Activated CD4-positive, alpha-beta T cell treated with anti-CD3 and anti-CD28 coated beads, Interleukin-2, Interleukin-4, amounts not matched to agents 100 ng/mL and 50 ng/mL, durations not matched to agents 16 hours and 8 hours (primary cell): ENCODE data around the gene SLMAP.

Experiments used
- DNase-seq: peaks from one replicate; pipeline ENCODE4 v3.0.0-alpha.2; 2020; ENCODE audit warnings: low spot score

The SLMAP gene

DNA sequence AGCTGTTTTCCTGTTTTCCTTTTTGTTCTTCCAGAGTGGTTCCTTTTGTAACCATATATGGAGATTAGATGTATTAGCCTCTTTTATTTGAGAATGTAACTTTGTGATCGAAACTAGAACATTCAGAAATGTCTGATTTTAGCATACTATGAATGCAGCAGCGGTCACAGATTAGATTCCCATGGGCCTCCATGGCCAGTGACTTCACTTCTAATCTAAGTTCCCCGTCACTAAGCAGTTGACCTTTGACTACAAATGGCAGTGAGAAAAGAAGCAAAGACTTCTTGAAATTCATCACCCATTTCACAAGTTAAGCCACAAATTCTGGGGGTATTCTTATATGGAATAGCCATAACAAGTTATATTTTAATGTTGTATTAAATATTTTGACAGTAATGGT is 137.6 kb downstream of the SLMAP start:
- no peak for DNase-seq

DNA sequence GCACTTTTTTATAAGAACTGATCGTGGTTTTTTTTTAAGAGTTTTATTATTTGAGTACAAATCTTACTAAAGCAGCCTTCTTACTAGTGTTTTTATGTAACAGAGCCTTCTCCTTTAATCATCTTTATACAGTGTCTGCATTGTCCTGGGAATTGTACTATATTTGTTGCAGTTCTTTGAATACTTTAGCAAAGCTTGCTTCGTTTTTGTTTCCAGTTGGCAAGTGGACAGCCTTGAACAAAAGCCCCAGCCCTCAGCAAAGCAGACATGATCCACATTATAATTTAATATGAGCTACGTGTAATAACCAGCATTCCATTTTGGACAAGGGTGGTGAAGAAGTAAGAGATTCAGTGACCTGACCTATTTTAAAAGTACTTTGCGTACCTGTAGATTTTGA is 139.9 kb downstream of the SLMAP start:
- DNase-seq, result no peak

DNA sequence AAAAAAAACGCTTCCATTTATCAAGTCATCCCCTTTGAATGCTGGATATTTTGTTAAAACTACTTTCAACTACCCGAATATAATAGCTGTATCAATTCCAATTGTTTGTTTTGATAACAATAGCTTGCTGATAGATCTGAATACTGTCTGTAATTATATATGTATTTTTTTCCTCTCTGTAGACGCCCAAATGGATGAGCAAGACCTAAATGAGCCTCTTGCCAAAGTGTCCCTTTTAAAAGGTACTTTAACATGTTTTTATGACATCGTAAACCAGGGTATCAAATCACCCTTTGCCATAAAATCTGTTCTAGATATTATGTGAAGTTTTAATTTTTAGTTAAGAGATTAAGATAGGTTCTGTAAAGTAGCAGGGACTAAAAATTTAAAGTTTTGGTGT is 140.6 kb downstream of the SLMAP start:
- DNase-seq, result no peak

DNA sequence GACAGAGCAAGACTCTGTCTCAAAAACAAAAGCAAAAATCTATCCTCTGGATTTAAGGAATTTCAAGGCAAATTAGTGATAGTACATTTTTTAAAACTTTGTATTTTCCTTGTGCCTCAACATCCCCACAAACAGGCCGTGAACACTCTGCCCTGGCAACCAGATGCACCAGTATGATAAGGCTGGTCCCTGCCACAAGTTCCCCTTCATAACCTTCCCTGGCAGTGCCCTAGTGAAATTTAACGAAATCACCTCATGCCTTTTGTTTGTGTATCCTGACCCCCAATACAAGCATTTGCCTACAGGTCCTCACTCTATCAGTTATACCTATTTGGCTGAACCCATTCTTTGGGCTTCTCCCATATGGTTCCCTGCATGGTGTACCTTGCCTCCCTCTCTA is 144.7 kb downstream of the SLMAP start:
- no peak for DNase-seq

DNA sequence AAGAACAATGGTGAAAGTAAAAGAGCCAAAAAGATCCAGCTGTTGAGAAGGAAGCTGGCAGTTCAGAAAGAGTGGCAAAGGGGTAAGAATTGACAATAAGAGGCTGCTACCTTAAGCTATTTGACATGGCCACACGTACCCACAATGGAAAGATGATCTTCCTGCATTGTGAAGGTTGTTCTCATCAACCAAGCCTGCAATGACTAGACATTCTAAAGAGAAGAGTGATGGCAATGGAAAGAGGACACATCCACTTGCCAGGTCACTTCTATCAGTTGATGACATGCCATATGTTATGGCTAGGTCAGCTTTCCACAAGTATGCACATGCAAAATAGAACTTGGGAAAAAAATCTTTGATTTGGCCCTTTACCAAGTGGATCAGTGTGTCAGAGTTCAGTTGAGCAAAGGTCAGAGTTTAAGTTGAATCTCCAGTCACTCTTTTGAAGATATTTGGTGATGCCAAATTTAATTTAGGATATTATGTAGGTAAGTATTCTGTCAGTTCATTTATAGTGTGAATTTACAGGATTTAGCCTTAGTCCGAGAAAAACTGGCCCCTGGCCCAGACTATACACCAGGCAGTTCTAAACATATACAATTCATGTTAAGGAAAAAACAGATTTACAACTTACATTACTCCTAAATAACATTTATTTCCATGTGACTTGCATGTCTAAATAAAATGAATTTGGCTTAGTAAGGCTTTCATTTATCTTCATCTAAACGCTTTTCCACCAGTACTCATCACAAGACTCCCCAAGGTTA is 147.2 kb downstream of the SLMAP start:
- no peak for DNase-seq

DNA sequence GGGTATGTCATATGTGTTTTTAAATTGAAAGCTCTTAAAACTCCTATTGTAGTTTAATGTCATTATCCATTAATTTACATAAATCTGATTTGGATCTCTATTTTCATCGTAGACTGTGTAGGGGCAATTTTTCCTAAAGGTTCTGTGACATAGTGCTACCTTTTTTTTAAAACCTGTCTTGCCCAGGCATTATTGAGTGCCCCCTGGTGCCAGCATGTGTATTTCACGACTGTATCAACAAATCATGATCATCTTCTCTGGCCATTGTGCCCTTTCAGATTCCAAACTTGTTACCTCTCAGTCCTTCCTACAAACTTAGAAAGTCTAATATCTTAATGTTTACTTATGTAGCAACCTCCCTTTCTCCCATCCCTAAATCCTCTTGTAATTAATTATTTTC is 154.9 kb downstream of the SLMAP start:
- peak; percentile 23 for DNase-seq

DNA sequence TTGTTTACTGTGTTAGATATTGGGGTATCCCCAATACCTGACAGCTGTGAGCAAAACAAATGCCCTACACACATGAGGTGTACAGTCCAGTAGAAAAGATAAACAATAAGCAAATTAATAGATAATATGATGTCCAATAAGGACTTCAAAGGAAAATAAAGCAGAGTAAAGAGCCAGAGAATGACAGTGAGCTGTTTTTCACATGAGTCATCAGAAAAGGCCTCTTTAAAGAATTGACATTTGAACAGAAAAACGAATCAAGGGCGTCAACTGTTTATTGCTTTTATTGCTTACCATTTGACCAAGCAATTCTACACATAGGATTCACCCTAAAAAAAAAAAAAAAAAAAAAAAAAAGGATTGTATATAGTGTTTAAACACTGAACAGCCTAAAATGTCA is 155.5 kb downstream of the SLMAP start:
- no peak for DNase-seq

DNA sequence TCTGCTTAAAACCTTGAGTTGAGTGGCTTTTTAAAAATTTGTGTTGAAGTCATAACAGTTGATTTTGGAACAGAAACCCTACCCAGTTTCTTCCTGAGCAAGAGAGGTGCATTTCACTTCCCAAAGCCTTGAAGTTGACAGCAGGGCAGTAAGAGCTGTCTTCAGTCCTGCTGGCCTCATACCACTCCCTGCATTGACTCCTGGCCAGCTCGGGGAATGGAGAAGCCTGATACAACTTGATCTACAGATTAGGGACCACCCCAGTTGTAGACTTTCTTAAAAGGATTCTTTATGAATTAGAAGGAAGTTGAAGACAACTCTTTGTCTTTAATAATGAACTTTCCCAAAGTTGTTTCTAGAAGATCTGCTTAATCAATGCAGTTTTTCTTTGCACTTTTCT is 161.5 kb downstream of the SLMAP start:
- DNase-seq, result no peak

DNA sequence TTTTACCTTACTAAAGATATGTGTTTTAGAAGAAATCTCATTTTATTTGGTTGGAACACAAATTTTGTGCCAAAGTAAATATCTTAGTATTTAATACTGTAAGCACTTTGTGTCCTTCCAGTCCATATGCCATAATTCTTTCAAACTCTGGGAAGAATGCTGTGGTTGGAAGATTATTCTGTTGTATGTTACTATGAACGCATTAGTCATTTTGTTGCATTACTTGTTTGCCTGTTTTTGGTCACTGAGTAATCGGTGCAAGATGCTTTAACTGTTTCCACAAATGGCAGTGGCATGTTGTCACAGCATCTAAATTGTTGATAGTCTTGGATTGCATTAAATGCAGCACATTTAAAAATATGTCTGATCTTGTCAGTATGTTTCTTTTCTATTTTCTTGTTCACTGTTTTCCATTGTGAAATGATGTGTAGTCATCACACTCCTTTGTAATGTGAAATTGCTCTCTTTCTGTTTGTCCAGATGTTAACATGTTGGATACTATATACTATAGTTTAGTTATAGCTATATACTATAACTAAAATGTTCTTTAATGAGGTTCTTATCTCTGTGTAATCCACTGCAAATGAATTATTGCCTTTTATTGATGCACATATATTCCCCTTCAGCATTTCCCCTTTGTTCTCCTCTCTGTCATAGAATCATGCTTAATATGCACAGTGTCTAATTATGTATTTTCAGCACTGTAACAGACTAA is 162.2 kb downstream of the SLMAP start:
- no peak for DNase-seq

DNA sequence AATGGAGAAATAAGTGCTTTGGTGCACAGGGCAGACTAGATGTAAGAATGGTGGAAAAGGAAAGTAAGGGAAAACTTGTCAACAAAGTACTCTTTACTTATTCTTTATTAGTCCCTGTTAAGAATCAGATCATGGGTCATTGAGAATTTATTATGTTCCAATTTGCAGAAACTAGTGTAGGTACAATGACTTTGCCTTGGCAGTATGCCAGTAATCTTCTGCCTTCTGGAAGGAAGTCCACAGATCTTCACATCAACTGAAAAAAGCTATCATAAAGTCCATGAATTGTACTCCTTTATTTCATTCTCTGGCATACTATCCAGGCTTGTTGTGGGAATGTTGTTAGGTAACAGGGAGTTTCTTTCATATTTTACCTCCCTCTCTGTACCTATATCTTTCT is 163.9 kb downstream of the SLMAP start:
- DNase-seq, result no peak

DNA sequence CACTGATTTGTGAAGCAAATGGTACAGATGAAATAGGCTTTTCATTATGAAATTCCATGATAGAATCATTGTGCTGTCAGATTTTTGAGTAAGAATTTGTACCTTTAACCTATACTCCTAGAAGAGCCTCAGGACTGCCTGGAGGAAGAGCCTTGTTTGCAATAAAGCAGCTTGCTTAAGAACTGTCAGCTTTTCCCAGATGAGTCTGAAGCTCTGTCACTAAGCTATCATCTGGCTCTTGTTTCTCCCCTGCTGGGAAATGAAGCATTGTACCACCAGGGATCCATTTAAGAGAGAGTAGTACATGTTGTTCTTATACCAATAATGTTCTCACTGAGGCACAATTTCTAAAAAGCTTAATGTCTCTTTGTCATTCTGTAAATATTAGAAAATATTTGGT is 167.0 kb downstream of the SLMAP start:
- DNase-seq, result no peak

DNA sequence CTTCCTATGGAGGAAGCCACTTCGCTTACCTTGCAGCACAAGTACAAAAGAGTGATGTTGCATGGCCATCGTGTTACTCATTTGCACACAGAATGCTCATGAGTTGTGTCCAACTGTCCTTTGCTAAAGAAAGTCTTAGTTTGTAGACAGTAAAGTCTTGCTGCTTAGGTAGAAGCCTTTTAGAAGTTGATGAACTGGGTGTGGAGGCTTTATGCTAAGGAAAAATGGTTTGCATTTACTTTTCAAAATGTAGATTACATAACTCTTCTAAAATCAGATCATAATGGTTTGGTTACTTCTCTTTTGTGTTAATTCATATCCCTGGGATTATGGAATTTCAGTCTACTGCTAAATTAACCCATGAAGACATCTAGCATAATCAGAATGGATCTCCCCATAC is 167.6 kb downstream of the SLMAP start:
- no peak for DNase-seq

DNA sequence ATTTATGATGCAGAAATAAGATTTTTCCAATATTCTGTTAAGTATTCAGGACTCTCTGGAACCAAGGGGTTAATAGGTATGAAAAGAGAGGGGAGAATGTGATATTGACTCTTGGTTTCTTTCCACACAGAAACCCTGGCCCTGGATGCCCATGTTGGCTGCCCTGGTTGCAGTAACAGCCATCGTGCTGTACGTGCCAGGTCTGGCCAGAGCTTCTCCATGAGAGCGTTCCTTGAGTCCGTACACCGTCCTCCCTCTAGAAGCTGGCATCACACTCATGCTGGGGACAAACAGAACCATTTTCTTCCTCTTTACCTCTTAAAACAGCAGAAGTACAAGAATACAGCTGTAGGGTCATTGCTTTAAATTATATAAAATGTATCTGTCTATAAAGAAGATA is 171.1 kb downstream of the SLMAP start:
- DNase-seq, result no peak

DNA sequence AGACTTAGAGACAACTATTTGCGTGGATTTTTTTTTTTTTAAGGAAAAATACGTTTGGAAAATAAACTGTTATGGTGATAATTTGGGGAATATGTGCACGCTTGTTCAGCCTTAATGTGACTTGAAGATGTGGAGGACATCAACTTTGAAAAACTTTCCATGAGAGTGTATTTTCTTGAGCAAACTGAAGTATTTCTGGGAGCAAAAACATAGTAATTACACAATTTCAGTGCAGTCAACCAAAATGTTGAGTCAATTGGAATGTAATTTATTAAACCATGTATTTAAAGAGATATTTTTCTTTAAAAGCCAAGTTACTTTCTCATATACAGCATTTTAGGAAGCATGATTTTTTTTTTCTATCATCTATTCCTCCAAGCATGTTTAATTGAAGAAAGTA is 171.8 kb downstream of the SLMAP start:
- no peak for DNase-seq

DNA sequence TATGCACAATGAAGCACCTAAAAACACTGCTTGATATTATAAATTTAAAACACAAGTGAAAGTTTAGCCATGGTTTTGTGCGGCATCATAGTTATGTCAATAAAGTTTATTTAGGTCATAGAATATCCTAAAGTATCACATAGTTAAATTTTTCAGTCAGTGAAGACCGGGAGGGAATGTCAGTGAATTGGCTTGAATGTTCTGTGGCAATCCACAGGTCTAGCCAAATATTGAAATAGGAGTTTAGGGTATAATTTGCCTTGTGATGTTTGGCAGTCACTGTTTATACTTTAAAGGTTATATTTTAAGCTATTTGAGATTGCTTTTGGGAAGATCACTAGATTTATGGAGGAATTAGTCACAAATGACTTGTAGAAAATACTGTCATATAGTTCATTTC is 172.4 kb downstream of the SLMAP start:
- DNase-seq, result no peak

DNA sequence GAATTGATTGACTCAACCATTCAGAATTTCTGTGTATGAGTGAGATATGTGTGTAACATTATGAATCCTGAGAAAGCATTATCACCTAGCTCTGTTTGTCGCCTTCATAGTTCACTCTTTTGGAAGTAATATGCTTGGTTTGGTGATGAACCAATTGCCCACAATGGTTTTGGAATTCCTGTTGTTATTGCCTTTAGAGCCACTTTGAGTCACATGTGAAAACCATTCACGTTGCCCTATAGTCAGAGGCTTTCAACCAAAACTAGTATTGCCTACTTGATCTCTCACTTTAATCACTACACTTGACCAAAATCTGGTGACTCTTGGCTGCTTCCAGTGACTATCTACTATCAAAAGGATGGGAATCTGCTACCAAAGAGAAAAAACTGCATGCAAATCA is 173.9 kb downstream of the SLMAP start:
- DNase-seq, result no peak

DNA sequence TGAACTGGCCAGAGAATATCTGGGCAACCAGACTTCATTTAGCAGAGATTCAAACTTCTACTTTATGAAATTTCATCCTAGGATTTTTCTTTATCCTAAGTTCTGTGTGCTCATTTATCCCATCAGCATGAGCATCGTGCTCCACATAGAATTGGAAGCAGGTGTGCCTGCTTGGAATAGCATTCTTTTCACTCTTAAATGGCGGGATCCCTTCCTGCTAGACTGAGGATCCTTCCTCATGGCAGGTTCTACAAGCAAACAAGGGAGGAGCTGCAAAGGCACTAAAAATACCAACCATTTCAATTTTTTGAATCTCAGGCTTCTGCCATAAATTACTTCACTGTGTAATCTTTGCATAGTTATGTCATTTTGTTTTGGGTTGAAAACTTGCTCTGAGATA is 177.5 kb downstream of the SLMAP start:
- no peak for DNase-seq

DNA sequence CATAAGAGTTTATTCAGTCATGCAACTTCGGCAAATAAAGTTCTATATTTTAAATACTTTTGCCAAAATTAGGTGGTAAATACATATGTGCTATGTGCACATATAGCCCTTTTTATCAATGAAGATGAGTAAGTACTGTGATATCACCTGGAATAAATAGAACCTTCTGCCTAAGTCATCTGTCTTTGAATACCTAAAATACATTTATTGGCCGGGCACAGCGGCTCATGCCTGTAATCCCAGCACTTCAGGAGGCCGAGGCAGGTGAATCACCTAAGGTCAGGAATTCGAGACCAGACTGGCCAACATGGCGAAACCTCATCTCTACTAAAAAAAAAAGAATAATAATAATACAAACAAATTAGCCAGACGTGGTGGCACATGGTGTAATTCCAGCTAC is 178.3 kb downstream of the SLMAP start:
- no peak for DNase-seq

DNA sequence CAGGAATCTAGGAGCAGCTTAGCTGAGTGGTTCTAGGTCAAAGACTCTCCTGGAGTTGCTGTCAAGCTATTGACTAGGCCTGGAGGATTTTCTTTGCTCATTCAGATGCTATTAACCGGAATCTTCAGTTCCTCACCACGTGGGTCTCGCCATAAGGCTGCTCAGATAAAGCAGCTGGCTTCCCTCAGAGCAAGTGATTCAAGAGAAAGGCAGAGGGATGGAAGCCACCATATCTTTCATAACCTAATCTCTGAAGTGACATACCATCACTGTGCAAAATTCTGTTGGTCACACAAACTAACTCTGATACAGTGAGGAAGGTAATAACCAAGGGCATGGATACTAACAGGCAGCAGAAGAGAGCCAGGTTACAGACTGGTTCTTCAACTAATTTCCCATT is 179.4 kb downstream of the SLMAP start:
- DNase-seq, result no peak

DNA sequence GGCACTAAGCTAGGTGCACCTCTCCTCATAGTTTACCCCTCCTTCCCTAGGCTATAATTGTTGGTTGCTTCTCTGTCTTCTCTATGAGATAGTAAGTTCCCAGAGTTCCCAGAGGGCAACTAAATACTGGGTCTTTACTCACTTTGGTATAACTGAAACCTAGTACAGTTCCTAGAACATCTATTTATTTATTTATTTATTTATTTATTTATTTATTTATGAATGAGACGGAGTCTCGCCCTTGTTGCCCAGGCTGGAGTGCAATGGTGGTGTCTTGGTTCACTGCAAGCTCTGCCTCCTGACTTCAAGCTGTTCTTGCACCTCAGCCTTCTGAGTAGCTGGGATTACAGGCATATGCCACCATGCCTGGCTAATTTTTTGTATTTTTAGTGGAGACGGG is 181.0 kb downstream of the SLMAP start:
- no peak for DNase-seq

DNA sequence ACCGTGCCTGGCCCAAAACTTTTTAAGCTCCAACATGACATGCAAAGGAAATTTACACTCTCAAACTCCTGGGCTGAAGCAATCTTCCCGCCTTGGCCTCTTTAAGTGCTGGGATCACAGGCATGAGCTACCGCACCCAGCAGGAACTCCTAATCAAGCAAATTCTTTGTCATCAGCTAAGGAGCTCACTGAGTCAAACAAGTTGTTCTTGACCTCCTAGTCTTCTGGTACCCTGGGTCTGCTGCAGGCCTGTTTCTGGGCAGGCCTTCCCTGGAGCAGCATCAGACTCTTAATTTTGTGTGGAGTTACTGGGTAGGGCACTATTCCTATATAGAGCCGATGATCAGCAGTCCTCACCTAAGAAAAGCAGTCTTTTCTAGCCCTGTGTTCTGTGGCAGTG is 183.7 kb downstream of the SLMAP start:
- DNase-seq, result no peak

DNA sequence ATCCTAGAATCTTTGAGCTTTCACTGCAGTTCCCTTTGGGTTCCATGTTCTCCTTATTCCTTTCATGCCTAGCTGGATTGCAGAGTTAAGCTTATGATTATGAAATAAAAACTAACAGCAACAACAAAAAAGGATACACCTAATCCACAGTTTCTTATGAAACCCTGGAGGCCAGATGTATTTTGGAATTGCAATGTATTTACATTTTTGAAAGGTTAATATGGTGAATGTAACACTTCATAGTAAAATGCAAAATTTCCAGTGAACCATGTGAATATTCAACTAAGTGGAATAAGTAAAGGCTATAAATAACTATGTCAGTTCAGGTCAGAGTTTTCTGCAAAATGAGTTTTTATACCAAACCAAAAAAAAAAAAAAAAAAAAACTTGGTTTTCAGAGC is 186.3 kb downstream of the SLMAP start:
- no peak for DNase-seq

DNA sequence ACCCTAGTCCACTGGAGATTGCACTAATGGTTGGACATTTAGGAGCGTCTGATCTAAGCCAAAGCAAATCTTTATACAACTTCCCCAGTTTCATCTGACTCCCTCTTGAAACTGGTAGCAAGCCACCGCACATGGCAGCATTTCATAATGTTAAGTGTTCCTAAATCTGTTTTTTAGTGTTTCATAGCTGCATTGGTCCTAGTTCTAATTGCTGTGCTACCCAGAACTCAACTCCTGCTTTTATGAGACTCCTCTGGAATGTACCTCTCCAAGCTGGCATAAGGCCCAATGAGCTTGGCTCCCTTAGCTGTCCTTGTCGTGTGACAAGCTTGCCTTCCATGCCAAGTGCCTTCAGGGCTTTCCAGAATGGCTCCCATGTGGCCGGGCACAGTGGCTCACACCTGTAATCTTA is 186.8 kb downstream of the SLMAP start:
- DNase-seq, result no peak
